ENCODE data around the gene RGS19.
"Not testable (repeated sequence)": the region's sequence is repeated elsewhere in the genome, so short reads cannot be mapped to it uniquely, and the experiment has no call there.

The RGS19 gene

DNA sequence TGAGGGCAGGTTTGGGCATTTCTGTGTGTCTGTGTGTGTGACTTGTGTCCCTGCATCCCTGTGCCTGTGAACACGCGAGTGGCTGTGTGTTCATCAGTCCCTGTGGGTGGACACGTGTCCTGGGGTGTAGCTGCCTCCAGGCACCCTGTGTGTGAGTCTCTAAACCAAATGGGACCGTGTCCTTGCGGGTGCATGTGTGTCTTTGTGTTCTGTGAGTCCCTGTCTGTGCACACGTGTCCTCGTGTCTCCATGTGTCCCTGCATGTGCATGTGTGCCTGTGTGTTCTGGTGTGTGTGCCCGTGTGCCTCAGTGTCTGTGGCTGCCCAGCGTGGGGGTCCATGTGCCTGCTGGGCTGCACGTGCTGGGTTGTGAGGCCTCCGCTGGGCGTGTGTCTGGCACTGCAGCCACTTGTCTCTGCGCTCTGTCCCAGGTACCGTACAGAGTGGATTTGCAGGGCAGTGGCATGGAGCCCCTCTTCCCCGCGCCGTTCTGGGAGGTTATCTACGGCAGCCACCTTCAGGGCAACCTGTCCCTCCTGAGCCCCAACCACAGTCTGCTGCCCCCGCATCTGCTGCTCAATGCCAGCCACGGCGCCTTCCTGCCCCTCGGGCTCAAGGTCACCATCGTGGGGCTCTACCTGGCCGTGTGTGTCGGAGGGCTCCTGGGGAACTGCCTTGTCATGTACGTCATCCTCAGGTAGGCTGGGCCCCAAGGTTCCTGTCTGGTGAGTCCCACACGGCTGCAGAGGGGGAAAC lies 13.1 kb upstream of the RGS19 start:
- no peak for DNase-seq

- DNase-seq = no peak
Observed at GRCh38 chr20:64091770-64092169, 12.5 kb upstream of the RGS19 start.

DNA sequence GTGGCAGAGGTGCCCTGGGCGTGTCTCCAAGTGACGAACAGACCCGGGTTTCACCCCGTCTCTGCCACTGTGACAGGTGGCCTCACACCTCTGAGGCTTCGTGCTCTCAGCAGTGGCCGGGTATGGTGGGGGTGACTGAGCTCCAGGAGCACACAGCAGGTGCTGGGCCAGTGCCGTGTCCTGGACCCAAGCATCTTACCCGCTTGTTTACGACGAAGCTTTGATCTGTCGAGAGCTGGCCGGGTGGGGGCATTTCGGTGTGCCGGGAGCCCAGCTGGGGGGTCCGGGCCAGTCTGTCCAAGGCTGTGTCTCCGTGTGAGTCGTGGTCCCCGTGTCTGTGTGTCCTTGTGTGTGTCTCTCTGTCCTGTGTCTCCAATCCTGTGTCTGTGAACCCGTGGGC lies 12.0 kb upstream of the RGS19 start:
- DNase-seq = no peak

GRCh38 chr20:64090165-64090564 lies 10.8 kb upstream of the RGS19 start:
- no peak for DNase-seq

- DNase-seq = not testable (repeated sequence)
Observed at GRCh38 chr20:64088586-64088985, 9.3 kb upstream of the RGS19 start.

DNA sequence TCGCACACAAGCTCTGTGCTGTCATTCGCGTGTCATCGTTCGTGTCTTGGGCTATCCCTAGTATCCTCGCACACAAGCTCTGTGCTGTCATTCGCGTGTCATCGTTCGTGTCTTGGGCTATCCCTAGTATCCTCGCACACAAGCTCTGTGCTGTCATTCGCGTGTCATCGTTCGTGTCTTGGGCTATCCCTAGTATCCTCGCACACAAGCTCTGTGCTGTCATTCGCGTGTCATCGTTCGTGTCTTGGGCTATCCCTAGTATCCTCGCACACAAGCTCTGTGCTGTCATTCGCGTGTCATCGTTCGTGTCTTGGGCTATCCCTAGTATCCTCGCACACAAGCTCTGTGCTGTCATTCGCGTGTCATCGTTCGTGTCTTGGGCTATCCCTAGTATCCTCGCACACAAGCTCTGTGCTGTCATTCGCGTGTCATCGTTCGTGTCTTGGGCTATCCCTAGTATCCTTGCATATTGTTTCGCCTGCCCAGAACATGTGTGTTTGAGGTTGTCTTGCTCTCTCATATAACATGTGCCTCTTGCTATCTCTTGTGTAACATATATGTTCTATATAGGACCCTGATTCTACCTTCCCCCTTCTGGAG lies 8.0 kb upstream of the RGS19 start:
- DNase-seq = not testable (repeated sequence)

- no peak for DNase-seq
Observed at GRCh38 chr20:64086801-64087200, 7.5 kb upstream of the RGS19 start.

DNA sequence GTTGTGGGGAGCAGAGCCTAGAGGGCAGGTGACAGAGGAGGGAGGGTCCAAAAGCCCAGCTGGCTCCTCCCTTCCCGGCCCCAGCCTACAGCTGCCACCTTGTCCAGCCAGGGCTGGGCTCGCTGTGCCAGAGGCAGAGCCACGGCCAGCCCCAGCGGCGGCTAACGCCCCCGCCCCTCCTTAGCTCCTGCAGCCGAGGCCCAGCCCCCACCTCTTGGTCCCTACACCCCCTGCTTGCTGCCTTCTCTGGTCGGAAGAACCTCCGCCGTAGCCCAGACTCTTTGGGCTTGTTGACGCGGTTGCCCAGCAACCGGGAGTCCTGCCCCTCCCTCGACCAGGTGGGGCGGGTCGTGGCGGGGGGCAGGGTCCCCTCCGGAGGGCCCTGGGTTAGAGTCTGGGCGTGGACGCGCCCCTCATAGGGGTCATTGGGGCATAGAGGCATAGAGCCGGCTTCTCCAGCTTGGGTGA lies 5.4 kb upstream of the RGS19 start:
- no peak for DNase-seq

DNA sequence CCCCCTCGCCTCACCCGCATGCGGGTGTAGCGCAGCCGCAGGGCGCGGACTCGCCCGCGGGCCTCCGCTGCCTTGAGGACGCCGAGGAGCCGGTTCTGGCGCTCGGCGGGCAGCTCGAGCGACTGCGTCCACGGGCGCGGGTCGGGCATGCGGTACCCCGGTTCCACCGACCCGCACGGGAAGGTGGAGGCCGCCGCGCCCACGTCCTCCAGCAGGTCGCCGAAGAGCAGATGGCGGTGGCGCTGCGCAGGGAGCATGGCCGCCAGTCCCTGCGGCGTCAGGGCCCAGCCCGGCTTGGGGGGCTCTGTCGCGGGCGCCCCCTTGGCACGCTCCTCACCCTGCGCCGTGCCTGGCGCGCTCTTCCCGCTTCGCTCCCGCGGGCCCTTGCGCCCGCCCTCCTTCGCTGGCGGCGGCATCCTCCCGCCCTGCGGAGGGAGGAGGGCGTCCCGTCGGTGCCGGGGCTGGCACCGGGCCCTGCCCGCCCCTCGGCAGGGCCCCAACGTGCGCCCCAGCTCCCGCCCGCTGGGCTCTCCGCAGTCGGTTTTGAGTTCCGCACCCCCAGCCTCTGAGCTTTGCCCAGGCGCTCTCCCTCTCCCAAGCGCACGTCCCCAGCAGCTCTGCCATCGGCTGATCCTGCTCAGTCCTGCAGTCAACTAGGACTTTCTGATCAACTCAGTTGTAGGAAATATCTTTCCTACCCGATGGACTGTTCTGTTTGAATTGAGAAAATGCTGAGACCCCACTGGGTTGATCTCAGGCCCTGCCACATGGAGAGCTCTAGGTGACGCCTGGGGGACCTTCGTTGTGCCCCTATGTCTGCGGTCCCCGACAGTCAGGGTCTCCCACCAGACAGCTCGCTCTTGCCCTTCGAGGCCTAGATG lies 4.7 kb upstream of the RGS19 start, which contains the start of gene LKAAEAR1:
Gene LKAAEAR1, minus strand, starts transcription at position 595 of the 881 bp plus-strand sequence. Its CDS starts 179 bp downstream, at position 416.
- no peak for DNase-seq

DNA sequence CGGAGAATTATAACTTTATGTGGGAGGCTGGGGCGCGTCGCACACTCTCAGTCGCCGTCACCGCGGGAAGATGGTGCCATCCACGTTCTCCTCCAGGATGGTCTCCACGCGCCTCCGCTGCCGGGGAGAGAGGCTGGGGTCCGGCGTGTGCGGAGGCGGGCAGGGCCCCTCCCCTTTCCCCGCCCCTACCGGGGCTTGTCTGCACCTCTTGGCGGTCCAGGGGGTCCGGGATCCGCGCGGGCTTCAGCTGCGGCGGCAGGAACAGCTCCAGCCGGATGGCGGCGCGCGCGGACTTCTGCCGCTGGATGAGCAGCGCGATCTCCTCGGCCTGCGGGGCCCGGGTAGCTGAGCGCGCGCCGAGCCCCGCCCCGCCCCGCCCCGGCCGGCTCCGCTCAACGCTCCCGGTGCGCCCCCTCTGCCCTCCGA lies 4.1 kb upstream of the RGS19 start:
- DNase-seq = peak; percentile 68

DNA sequence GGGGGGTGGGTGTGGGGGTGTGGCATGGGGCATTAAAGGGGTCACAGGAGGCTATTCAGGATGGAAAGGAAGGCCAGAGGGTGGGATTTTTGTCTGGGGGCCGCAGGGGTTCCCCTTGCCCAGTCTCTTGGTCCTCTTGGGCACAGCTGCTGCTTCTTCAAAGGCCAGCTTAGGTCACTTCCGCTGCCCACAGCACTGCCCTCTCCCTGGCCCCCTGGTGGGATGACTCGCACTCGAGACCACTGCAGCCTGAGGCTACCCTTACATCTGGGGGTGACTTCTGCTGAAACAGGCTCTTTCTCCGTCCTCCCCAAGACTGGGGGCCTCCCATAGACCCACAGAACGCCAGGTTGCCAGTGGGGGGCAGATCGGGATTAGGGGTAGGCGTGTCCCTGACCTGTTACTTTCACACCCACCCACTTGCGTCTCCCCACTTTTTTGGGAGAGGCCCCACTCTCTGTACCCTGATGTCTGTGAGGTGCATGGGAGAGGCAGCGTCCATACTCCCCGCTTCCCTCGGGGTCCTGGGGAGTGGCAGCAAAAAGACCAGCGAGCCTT lies 3.6 kb upstream of the RGS19 start:
- DNase-seq = no peak

DNA sequence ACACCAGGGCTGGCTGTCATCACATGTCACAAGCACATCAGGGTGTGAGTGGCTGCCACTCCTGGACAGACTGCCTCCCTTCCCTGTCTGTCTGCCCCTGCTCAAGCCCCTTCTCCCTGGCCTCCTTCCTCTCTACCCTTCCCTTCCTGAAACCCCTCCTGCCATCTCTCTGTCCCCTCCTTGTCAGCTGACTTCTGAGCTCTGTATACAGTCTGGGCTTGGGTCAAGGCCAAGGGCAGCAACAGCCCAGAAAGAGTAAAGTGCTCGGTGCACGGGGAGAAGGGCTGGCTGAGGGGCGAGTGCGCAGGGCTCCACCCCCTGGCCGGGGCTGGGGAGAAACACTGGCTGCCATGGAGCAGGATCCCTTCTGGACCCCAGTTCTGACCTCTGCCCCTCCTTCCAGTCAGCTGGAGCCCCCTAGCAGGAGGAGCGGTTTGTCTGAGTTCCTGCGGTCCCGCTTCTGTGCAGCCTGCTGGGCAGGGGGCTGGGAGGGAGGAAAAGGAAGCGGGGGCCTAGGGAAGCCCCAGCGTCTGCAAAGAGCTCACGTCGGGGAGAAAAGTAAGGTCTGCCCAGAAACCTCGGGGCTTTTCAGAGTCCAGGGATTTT lies 2.9 kb upstream of the RGS19 start:
- no peak for DNase-seq

- DNase-seq = no peak
Observed at GRCh38 chr20:64081624-64081964, 2.3 kb upstream of the RGS19 start.

GRCh38 chr20:64080813-64081623 lies 1.7 kb upstream of the RGS19 start:
- no peak for DNase-seq

DNA sequence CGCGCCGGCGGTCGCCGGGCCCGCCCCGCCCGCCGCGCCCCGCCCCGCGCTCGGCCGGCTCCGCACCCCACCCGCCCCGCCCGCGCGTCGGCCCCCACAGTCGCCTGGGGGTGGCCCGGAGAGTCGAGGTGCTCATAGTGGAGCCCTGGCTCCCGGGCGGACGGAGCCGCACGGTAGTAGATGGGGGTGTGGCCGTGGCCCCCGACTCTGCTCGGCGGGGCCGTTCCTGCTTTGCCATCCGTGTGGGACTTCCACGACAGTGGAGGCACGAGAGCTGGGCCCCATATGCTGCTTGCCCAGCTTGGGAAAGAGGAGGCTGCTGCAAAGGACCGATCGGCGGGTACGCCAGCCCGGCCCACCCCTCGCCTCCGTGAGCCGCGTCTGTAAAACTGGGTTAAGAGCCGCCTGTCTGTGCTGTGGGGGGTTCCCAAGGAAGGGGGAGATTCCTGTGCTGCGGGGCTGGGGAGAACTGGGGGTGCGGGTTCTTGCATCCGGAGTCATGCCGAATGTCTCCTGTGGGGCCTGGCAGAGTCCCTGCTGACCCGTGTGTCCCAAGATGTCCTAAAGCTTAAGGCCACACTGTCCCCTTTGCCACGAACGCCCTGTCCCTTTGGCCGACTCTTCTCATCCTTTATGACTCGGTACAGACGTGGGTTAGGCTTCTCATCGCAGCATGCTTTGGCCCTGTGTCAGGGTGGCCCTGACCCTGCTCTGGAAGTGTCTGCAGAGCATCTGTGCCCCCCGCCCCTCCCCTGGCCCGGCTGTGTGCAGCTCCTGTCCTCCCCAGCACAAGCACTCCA lies 895 bp upstream of the RGS19 start, which contains the start of gene OPRL1:
Gene OPRL1, plus strand, starts transcription at position 70 of the 800 bp plus-strand sequence. CDS start 12,639 bp downstream, outside the sequence.
- peak; percentile 41 for DNase-seq

GRCh38 chr20:64078934-64079272 lies 415 bp downstream of the RGS19 start:
- no peak for DNase-seq

DNA sequence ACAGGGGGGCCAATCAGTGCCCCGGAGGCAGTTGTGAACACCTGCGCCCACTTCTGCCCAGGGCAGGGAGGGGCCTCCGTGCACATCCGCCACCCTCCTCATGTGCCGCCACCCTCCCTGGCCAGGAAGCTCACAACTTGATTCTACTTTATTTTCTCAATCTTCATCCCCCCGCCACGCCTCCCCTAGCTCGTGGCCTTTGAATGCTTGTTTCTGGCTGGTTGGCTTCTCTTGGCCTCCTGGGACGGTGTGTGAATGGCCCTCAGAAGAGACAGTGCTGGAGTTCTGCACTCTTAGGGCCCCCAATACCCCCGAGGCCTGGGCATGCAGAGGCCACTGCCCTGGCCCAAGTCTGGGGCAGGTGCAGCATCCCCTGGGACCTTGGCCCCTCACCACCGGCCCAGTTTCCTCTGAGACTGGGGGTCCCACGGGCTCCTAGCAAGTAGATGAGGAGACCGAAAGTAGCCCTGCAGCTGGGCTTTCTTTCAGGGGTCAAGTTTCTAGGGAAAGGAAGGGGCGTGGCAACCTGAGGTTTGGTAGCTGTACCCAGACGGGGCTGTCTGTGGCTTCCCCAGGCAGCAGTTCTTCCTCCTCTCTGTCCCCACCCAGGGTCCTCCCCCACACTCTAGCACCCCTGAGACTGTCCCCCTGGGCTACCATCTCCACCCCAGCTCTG lies 1.3 kb downstream of the RGS19 start:
- peak; percentile 60 for DNase-seq

GRCh38 chr20:64077541-64077875 lies 1.8 kb downstream of the RGS19 start:
- DNase-seq = no peak

GRCh38 chr20:64077094-64077493 lies 2.2 kb downstream of the RGS19 start:
- no peak for DNase-seq

Measured in activated CD4-positive, alpha-beta T cell treated with anti-CD3 and anti-CD28 coated beads, Interleukin-2, amount 50 U/mL, for 1 hour (primary cell).